ENCODE results near the gene TEX261.

GRCh38 chr2:71042287-71042686, 47.6 kb upstream of the TEX261 start:
- TF ChIP-seq CTCF (IDR thresholded peaks at IDR 0.05; ENCODE audit: borderline replicate concordance, extremely low read depth, low read length, poor library complexity, severe bottlenecking) (no peak), EZH2 (IDR thresholded peaks at IDR 0.05; ENCODE audit: borderline replicate concordance, low read depth, low read length, severe bottlenecking) (no peak)
